Neural crest cell (in vitro differentiated cells): ENCODE data around the gene CDK2. TPM values are rescaled to one million over a fixed set of nuclear protein-coding genes. Genes with fewer than 3 reads are reported as not detected.
"Not testable (repeated sequence)": the region's sequence is repeated elsewhere in the genome, so short reads cannot be mapped to it uniquely, and the experiment has no call there.

ENCODE experiments used
- DNase-seq: peaks from one replicate; pipeline ENCODE4 v3.0.0; 2021; ENCODE audit warnings: low read depth, mixed read lengths, low spot score
- H3K27ac Mint-ChIP-seq: one replicate; pipeline ENCODE4 v1.8.0; 2021; ENCODE audit warnings: mild to moderate bottlenecking, mixed read lengths; ENCODE audit not compliant: unreplicated experiment
- H3K27me3 Mint-ChIP-seq: 2 replicates; pipeline ENCODE4 v1.8.0; 2021; ENCODE audit warnings: low read depth, mild to moderate bottlenecking, mixed read lengths
- H3K36me3 Mint-ChIP-seq: 2 replicates; pipeline ENCODE4 v1.8.0; 2021; ENCODE audit warnings: low read depth, mild to moderate bottlenecking, mixed read lengths
- H3K4me1 Mint-ChIP-seq: 2 replicates; pipeline ENCODE4 v1.8.0; 2021; ENCODE audit warnings: mixed read lengths
- H3K4me3 Mint-ChIP-seq: one replicate; pipeline ENCODE4 v1.8.0; 2021; ENCODE audit warnings: mild to moderate bottlenecking, mixed read lengths
- H3K9me3 Mint-ChIP-seq: 2 replicates; pipeline ENCODE4 v1.8.0; 2021; ENCODE audit warnings: mixed read lengths
- total RNA-seq: library from RNA; stranded (reverse); gene quantifications from 2 replicates; pipeline ENCODE4 v1.2.1, GENCODE V29; 2021
- TF ChIP-seq, protein P1 (sequence below): fragments of 200-600 bp; sonication (generic); conservative IDR thresholded peaks from 2 replicates; pipeline ENCODE4 v1.5.0; 2021; ENCODE audit warnings: antibody characterized with exemption, mild to moderate bottlenecking

The CDK2 gene
- total RNA-seq, 1 donor from 2014 or later: 125 TPM

DNA sequence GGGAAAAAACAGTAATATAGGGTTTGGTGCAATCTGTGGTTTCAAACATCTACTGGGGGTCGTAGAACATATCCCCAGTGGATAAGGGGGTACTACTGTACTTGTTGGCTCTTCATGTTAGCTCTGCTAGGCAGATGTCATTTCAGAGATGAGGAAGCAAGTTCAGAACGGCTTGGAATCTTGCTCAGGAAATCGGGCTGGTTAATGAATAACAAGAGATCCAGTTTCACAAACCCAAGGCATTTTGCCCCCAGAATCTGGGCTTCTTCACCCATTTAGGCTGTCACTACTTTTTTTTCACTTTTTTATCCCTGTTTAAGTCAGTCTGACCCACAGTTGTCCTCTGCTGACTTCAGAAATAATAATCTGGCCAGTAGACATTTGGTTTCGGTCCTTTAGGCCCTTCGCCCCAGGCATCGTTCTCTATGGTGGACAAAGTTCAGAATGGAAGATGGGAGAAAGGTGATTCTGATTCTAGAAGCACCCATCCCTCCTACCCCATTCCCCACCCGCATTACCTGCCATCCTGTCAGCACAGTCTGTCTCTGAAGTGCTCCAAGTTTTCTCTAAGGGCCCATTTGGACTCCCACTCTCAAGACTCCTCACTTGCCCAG is 35.0 kb downstream of the CDK2 start:
- no peak overlapping the region for H3K27ac Mint-ChIP-seq
- no peaks in the 10 kb centered on the region for H3K9me3 Mint-ChIP-seq
- H3K36me3 Mint-ChIP-seq: peaks cover 26% of the 10 kb centered on the region
- no peaks in the 10 kb centered on the region for H3K27me3 Mint-ChIP-seq
- peaks cover 30% of the 10 kb centered on the region for H3K4me1 Mint-ChIP-seq
- peak overlapping the region; percentile 58 for H3K4me3 Mint-ChIP-seq
- TF ChIP-seq, protein P1, sequence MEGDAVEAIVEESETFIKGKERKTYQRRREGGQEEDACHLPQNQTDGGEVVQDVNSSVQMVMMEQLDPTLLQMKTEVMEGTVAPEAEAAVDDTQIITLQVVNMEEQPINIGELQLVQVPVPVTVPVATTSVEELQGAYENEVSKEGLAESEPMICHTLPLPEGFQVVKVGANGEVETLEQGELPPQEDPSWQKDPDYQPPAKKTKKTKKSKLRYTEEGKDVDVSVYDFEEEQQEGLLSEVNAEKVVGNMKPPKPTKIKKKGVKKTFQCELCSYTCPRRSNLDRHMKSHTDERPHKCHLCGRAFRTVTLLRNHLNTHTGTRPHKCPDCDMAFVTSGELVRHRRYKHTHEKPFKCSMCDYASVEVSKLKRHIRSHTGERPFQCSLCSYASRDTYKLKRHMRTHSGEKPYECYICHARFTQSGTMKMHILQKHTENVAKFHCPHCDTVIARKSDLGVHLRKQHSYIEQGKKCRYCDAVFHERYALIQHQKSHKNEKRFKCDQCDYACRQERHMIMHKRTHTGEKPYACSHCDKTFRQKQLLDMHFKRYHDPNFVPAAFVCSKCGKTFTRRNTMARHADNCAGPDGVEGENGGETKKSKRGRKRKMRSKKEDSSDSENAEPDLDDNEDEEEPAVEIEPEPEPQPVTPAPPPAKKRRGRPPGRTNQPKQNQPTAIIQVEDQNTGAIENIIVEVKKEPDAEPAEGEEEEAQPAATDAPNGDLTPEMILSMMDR: no peak
- DNase-seq: no peak

DNA sequence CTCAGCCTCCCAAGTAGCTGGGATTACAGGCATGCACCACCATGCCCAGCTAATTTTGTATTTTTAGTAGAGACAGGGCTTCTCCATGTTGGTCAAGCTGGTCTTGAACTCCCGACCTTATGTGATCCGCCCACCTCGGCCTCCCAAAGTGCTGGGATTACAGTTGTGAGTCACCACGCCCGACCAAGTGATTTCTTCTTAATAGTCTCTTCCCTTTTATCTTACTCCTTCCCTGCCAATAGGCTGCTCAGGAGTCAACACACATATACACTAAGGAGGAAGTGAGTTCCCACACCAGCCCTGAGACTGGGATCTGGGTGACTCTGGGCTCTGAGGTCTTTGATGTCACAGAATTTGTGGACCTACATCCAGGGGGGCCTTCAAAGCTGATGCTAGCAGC is 36.7 kb downstream of the CDK2 start:
- Mint-ChIP-seq H3K36me3 (peaks cover 32% of the 10 kb centered on the region), H3K4me3 (peak overlapping the region; percentile 67), H3K4me1 (peaks cover 28% of the 10 kb centered on the region)
- not testable (repeated sequence) for H3K27ac Mint-ChIP-seq, H3K27me3 Mint-ChIP-seq, DNase-seq, H3K9me3 Mint-ChIP-seq

DNA sequence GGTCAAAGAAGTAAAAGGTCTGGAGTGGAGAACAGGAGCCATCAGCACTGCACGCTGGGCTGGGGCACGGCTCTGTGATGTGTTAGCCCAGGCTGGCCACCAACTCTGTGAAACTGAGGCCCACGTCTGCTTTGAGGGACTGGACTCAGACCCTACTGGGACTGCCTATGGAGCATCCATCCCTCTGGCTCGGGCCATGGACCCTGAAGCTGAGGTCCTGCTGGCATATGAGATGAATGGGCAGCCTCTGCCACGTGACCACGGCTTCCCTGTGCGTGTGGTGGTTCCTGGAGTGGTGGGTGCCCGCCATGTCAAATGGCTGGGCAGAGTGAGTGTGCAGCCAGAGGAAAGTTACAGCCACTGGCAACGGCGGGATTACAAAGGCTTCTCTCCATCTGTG is 37.6 kb downstream of the CDK2 start:
- H3K9me3 Mint-ChIP-seq: no peaks in the 10 kb centered on the region
- DNase-seq: no peak
- H3K27me3 Mint-ChIP-seq: no peaks in the 10 kb centered on the region
- H3K4me3 Mint-ChIP-seq: peak overlapping the region; percentile 86
- no peak overlapping the region for H3K27ac Mint-ChIP-seq
- TF ChIP-seq, protein P1: no peak
- H3K4me1 Mint-ChIP-seq: peaks cover 28% of the 10 kb centered on the region
- peaks cover 32% of the 10 kb centered on the region for H3K36me3 Mint-ChIP-seq

DNA sequence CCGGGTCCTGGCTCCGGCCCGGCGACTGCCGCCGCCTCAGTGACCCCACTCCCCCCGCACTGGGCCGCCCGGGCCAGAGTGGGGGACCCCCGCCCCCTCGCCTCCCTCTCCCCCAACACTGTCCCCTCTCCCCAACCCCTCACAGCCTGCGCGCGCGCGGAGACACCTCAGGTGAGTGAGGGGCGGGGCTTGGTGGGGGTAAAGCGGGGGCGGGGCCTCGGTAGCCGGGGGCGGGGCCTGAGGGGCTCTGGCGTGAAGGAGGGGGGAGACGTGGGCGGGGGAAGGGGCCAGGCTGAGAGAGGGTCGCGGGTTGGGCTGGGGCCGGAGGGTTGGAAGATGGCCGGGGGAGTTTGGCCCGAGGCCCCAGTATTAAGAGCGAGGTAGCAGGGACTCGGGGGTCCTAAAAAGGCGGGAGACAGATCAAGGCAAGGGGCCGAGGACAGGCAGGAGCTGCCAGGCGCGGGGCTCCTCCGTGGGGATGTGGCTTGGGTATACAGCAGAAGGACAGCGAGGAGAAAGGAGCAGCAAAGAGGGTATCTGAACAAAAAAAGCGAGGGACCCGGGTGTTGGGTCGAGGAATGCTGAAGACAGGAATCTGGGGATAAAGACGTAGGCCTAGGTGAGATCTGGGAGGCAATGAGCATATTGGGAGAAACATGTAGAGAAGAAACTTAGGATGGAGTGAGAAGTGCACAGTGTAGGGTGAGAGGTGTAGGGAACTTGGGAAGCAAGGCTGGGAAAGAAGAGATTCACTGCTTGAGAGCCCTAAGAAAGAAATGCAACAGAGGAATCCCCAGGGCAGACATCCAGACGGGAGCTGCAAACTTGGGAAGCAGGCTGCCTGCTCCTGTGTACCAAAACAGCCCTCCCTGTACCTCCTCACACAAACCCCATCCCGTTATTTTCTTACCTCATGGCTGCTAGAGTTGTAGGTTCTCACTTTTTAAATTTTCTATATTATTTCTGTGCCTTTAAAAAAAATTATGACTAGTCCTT is 41.2 kb downstream of the CDK2 start:
- Mint-ChIP-seq H3K27ac (peak overlapping the region; percentile 90), H3K27me3 (no peaks in the 10 kb centered on the region), H3K4me1 (peaks cover 41% of the 10 kb centered on the region), H3K36me3 (peaks cover 23% of the 10 kb centered on the region), H3K4me3 (peak overlapping the region; percentile 92), H3K9me3 (no peaks in the 10 kb centered on the region)
- TF ChIP-seq, protein P1: no peak
- DNase-seq: peak; percentile 70

DNA sequence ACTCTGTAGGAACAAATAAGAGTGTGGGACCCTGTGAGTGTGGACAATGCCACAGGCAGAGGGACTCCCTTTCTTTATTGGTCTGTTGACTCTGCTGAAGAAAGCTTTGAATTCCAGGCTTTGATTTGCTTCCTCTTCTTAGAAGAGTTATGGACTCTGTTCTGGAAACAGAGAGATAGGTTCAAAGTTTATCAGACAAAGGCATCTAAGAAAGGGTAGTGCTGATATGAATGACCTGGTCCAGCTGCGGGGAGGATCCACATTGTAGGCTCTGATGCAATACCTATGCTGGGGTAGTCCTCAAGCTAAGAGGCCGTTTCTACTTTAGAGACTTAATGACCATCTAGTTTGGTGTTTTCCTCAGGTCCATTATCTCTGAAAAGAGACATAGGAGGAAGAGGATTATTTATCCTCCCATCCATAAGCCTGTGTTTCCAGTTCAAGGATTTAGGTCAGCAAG is 43.5 kb downstream of the CDK2 start:
- Mint-ChIP-seq H3K27me3 (no peaks in the 10 kb centered on the region), H3K27ac (no peak overlapping the region), H3K9me3 (no peaks in the 10 kb centered on the region), H3K36me3 (peaks cover 11% of the 10 kb centered on the region), H3K4me3 (peak overlapping the region; percentile 74), H3K4me1 (peaks cover 45% of the 10 kb centered on the region)
- TF ChIP-seq, protein P1: no peak
- DNase-seq: no peak
